Measurements from ENCODE around the gene SPAG17. TPM values are rescaled to one million over a fixed set of nuclear protein-coding genes. Genes with fewer than 3 reads are reported as not detected.

Gene SPAG17
- total RNA-seq, 1 donor from 2014 or later: 0.52 TPM

GRCh38 chr1:118148034-118148433 is 37.0 kb downstream of the SPAG17 start:
- no peak overlapping the region for H3K9ac ChIP-seq (ENCODE audit: low read depth in 1 of 3, low read length in 3 of 3)

DNA sequence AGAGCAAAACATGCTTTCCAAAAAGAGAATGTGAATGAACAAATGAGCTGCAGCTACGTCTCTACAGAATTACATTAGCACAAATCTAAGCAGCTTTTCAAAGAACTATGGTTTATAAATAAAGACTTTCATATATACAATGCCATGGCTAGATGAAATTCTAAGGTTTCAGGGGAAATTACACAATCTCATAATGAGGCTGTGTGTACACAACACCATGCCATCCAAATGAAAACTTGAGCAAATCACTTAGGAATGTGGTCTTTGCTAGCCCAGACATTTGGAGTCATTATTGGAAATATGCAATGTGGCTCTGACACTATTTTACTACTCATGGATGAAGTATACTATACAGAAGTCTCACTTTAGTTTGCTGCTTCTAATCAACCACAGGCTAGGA is 37.5 kb downstream of the SPAG17 start:
- Histone ChIP-seq H3K27ac (ENCODE audit: low read depth, low read length) (no peak overlapping the region), H3K9me3 (ENCODE audit: control insufficient read depth in 3 of 3, low read length in 3 of 3) (no peaks in the 10 kb centered on the region), H3K4me3 (ENCODE audit: low read length in 3 of 3) (no peak overlapping the region), H3K36me3 (ENCODE audit: control insufficient read depth in 3 of 3, insufficient read depth in 3 of 3, low read length in 3 of 3) (no peaks in the 10 kb centered on the region), H3K27me3 (ENCODE audit: control insufficient read depth in 3 of 3, insufficient read depth in 3 of 3, low read length in 3 of 3) (no peaks in the 10 kb centered on the region), H3K4me1 (ENCODE audit: control insufficient read depth in 3 of 3, insufficient read depth in 3 of 3, low read length in 3 of 3) (no peaks in the 10 kb centered on the region), H3K9ac (ENCODE audit: low read depth in 1 of 3, low read length in 3 of 3) (no peak overlapping the region)

More at GRCh38 chr1:118148034-118148433, 37.0 kb downstream of the SPAG17 start:
- H3K9me3 ChIP-seq (ENCODE audit: control insufficient read depth in 3 of 3, low read length in 3 of 3): no peaks in the 10 kb centered on the region
- H3K4me1 ChIP-seq (ENCODE audit: control insufficient read depth in 3 of 3, insufficient read depth in 3 of 3, low read length in 3 of 3): no peaks in the 10 kb centered on the region
- H3K36me3 ChIP-seq (ENCODE audit: control insufficient read depth in 3 of 3, insufficient read depth in 3 of 3, low read length in 3 of 3): no peaks in the 10 kb centered on the region
- no peak overlapping the region for H3K27ac ChIP-seq (ENCODE audit: low read depth, low read length)
- H3K27me3 ChIP-seq (ENCODE audit: control insufficient read depth in 3 of 3, insufficient read depth in 3 of 3, low read length in 3 of 3): no peaks in the 10 kb centered on the region
- no peak overlapping the region for H3K4me3 ChIP-seq (ENCODE audit: low read length in 3 of 3)

DNA sequence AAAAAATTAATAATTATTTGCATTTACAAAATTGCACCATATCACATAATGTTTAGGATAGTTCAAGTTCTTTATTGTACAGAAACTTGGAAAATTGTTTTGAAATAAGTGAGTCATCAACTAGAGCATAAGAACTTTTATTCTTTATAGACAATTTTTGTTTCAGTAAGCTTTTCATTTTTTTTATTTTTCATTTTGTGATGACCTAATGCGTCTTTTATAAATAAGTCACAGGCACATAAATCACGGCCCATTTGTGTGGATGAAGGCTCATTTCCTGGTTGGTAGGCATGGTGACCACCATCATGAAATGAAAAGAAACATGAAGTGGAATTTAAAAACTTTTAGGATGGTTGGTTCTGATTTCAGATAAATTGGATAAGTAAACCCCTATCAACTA is 39.3 kb downstream of the SPAG17 start:
- Histone ChIP-seq H3K9me3 (ENCODE audit: control insufficient read depth in 3 of 3, low read length in 3 of 3) (no peaks in the 10 kb centered on the region), H3K27me3 (ENCODE audit: control insufficient read depth in 3 of 3, insufficient read depth in 3 of 3, low read length in 3 of 3) (no peaks in the 10 kb centered on the region), H3K9ac (ENCODE audit: low read depth in 1 of 3, low read length in 3 of 3) (no peak overlapping the region), H3K27ac (ENCODE audit: low read depth, low read length) (no peak overlapping the region), H3K4me3 (ENCODE audit: low read length in 3 of 3) (no peak overlapping the region), H3K4me1 (ENCODE audit: control insufficient read depth in 3 of 3, insufficient read depth in 3 of 3, low read length in 3 of 3) (no peaks in the 10 kb centered on the region), H3K36me3 (ENCODE audit: control insufficient read depth in 3 of 3, insufficient read depth in 3 of 3, low read length in 3 of 3) (no peaks in the 10 kb centered on the region)

GRCh38 chr1:118144684-118145083 is 40.3 kb downstream of the SPAG17 start:
- no peaks in the 10 kb centered on the region for H3K4me1 ChIP-seq (ENCODE audit: control insufficient read depth in 3 of 3, insufficient read depth in 3 of 3, low read length in 3 of 3)
- H3K27me3 ChIP-seq (ENCODE audit: control insufficient read depth in 3 of 3, insufficient read depth in 3 of 3, low read length in 3 of 3): no peaks in the 10 kb centered on the region
- H3K4me3 ChIP-seq (ENCODE audit: low read length in 3 of 3): no peak overlapping the region
- H3K9me3 ChIP-seq (ENCODE audit: control insufficient read depth in 3 of 3, low read length in 3 of 3): no peaks in the 10 kb centered on the region
- H3K36me3 ChIP-seq (ENCODE audit: control insufficient read depth in 3 of 3, insufficient read depth in 3 of 3, low read length in 3 of 3): no peaks in the 10 kb centered on the region
- H3K9ac ChIP-seq (ENCODE audit: low read depth in 1 of 3, low read length in 3 of 3): no peak overlapping the region
- H3K27ac ChIP-seq (ENCODE audit: low read depth, low read length): no peak overlapping the region

- Histone ChIP-seq H3K4me1 (ENCODE audit: control insufficient read depth in 3 of 3, insufficient read depth in 3 of 3, low read length in 3 of 3) (no peaks in the 10 kb centered on the region), H3K9ac (ENCODE audit: low read depth in 1 of 3, low read length in 3 of 3) (no peak overlapping the region), H3K27ac (ENCODE audit: low read depth, low read length) (no peak overlapping the region), H3K27me3 (ENCODE audit: control insufficient read depth in 3 of 3, insufficient read depth in 3 of 3, low read length in 3 of 3) (no peaks in the 10 kb centered on the region), H3K9me3 (ENCODE audit: control insufficient read depth in 3 of 3, low read length in 3 of 3) (no peaks in the 10 kb centered on the region), H3K36me3 (ENCODE audit: control insufficient read depth in 3 of 3, insufficient read depth in 3 of 3, low read length in 3 of 3) (no peaks in the 10 kb centered on the region), H3K4me3 (ENCODE audit: low read length in 3 of 3) (no peak overlapping the region)
Observed at GRCh38 chr1:118143831-118144230, 41.2 kb downstream of the SPAG17 start.

DNA sequence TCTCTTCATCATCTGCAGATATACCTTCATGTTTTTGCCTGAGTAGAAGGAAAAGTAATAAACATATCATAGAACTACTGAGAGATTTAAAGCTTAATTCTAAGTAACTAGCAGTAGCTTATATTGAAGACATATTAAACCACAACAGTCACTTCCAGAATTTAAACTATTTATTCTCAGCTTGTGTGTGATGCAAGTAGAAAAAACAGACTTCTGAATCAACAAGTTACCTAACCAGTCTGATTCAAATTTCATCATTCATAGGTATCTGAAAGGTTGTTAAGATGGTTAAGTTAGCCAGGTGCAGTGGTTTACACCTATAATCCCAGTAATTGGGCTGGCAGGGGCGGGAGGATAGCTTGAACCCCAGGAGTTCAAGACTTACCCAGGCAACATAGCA is 41.9 kb downstream of the SPAG17 start:
- Histone ChIP-seq H3K9me3 (ENCODE audit: control insufficient read depth in 3 of 3, low read length in 3 of 3) (no peaks in the 10 kb centered on the region), H3K27me3 (ENCODE audit: control insufficient read depth in 3 of 3, insufficient read depth in 3 of 3, low read length in 3 of 3) (no peaks in the 10 kb centered on the region), H3K9ac (ENCODE audit: low read depth in 1 of 3, low read length in 3 of 3) (no peak overlapping the region), H3K4me1 (ENCODE audit: control insufficient read depth in 3 of 3, insufficient read depth in 3 of 3, low read length in 3 of 3) (no peaks in the 10 kb centered on the region), H3K4me3 (ENCODE audit: low read length in 3 of 3) (no peak overlapping the region), H3K36me3 (ENCODE audit: control insufficient read depth in 3 of 3, insufficient read depth in 3 of 3, low read length in 3 of 3) (no peaks in the 10 kb centered on the region), H3K27ac (ENCODE audit: low read depth, low read length) (no peak overlapping the region)

DNA sequence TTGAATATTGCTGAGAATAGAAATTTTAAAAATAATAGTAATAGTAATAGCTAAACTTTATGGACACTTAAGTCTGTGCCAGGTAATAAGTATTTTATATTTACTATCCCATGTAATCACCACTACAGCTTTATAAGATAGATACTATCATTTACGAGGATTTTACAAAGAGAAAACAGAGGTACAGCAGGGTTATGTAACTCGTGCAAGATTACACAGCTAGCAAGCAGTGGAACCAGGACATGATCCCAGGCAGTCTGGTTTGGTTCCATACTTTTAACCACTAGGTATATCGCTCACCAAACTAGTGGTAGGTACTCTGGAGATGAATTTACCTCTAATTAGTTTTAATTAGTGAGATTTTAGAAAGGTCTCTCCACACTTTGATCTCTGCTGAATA is 42.5 kb downstream of the SPAG17 start:
- H3K36me3 ChIP-seq (ENCODE audit: control insufficient read depth in 3 of 3, insufficient read depth in 3 of 3, low read length in 3 of 3): no peaks in the 10 kb centered on the region
- H3K9me3 ChIP-seq (ENCODE audit: control insufficient read depth in 3 of 3, low read length in 3 of 3): no peaks in the 10 kb centered on the region
- H3K9ac ChIP-seq (ENCODE audit: low read depth in 1 of 3, low read length in 3 of 3): no peak overlapping the region
- H3K27me3 ChIP-seq (ENCODE audit: control insufficient read depth in 3 of 3, insufficient read depth in 3 of 3, low read length in 3 of 3): no peaks in the 10 kb centered on the region
- H3K27ac ChIP-seq (ENCODE audit: low read depth, low read length): no peak overlapping the region
- no peak overlapping the region for H3K4me3 ChIP-seq (ENCODE audit: low read length in 3 of 3)
- no peaks in the 10 kb centered on the region for H3K4me1 ChIP-seq (ENCODE audit: control insufficient read depth in 3 of 3, insufficient read depth in 3 of 3, low read length in 3 of 3)

- no peaks in the 10 kb centered on the region for H3K27me3 ChIP-seq (ENCODE audit: control insufficient read depth in 3 of 3, insufficient read depth in 3 of 3, low read length in 3 of 3)
- H3K9ac ChIP-seq (ENCODE audit: low read depth in 1 of 3, low read length in 3 of 3): no peak overlapping the region
- no peaks in the 10 kb centered on the region for H3K9me3 ChIP-seq (ENCODE audit: control insufficient read depth in 3 of 3, low read length in 3 of 3)
- peaks cover 0 to 7% (median 5%) of the 10 kb centered on the region in 3 donors for H3K4me1 ChIP-seq (ENCODE audit: control insufficient read depth in 3 of 3, insufficient read depth in 3 of 3, low read length in 3 of 3)
- no peak overlapping the region for H3K4me3 ChIP-seq (ENCODE audit: low read length in 3 of 3)
- no peaks in the 10 kb centered on the region for H3K36me3 ChIP-seq (ENCODE audit: control insufficient read depth in 3 of 3, insufficient read depth in 3 of 3, low read length in 3 of 3)
- H3K27ac ChIP-seq (ENCODE audit: low read depth, low read length): no peak overlapping the region
Observed at GRCh38 chr1:118137900-118138299, 47.1 kb downstream of the SPAG17 start.

GRCh38 chr1:118136187-118136941 is 48.7 kb downstream of the SPAG17 start:
- no peaks in the 10 kb centered on the region for H3K9me3 ChIP-seq (ENCODE audit: control insufficient read depth in 3 of 3, low read length in 3 of 3)
- no peak overlapping the region for H3K9ac ChIP-seq (ENCODE audit: low read depth in 1 of 3, low read length in 3 of 3)
- H3K27ac ChIP-seq (ENCODE audit: low read depth, low read length): no peak overlapping the region
- no peaks in the 10 kb centered on the region for H3K27me3 ChIP-seq (ENCODE audit: control insufficient read depth in 3 of 3, insufficient read depth in 3 of 3, low read length in 3 of 3)
- no peaks in the 10 kb centered on the region for H3K36me3 ChIP-seq (ENCODE audit: control insufficient read depth in 3 of 3, insufficient read depth in 3 of 3, low read length in 3 of 3)
- H3K4me3 ChIP-seq (ENCODE audit: low read length in 3 of 3): no peak overlapping the region
- H3K4me1 ChIP-seq (ENCODE audit: control insufficient read depth in 3 of 3, insufficient read depth in 3 of 3, low read length in 3 of 3): peaks cover 0 to 7% (median 5%) of the 10 kb centered on the region in 3 donors

- H3K9me3 ChIP-seq (ENCODE audit: control insufficient read depth in 3 of 3, low read length in 3 of 3): no peaks in the 10 kb centered on the region
- peaks cover 0 to 7% (median 5%) of the 10 kb centered on the region in 3 donors for H3K4me1 ChIP-seq (ENCODE audit: control insufficient read depth in 3 of 3, insufficient read depth in 3 of 3, low read length in 3 of 3)
- no peaks in the 10 kb centered on the region for H3K36me3 ChIP-seq (ENCODE audit: control insufficient read depth in 3 of 3, insufficient read depth in 3 of 3, low read length in 3 of 3)
- no peaks in the 10 kb centered on the region for H3K27me3 ChIP-seq (ENCODE audit: control insufficient read depth in 3 of 3, insufficient read depth in 3 of 3, low read length in 3 of 3)
- H3K9ac ChIP-seq (ENCODE audit: low read depth in 1 of 3, low read length in 3 of 3): no peak overlapping the region
- H3K4me3 ChIP-seq (ENCODE audit: low read length in 3 of 3): no peak overlapping the region
- H3K27ac ChIP-seq (ENCODE audit: low read depth, low read length): no peak overlapping the region
Observed at GRCh38 chr1:118132000-118132399, 53.0 kb downstream of the SPAG17 start.
